ENCODE data around the gene FLYWCH1. TPM values are rescaled to one million over a fixed set of nuclear protein-coding genes. Genes with fewer than 3 reads are reported as not detected.

Gene FLYWCH1
- total and polyA plus RNA-seq, 9 of the 15 experiments (the other 6 are each of a cell fraction or from before 2014, with no cell fraction given) = 0.18 to 33.6 (median 11.3) TPM

DNA sequence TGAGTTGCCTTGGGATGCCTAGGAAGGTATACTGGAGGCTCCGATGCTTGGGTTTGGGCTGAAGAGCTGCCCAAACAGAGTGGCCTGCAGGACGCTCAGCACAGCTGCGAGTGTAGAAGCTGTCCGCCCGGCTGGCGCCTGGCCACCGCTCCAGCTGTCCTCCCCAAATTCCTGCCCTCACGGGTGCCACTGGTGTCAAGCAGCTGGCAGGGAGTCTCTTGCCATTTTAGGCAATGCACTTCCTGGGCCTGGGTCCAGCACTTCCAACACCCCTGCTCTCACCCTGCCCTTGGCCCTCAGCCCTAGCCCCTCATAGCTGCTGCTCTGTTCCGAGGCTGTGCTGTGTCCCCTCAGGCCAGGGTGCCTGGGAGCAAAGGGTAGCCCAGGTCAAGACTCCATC lies 73.7 kb downstream of the FLYWCH1 start:
- no peaks in the 10 kb centered on the region for H3K27me3 ChIP-seq (ENCODE audit: control insufficient read depth in 2 of 2, insufficient read depth in 2 of 2, low read length in 2 of 2)
- BruUV-seq (replicated peaks) = no TSS peak
- CTCF ChIA-PET (ENCODE audit: low intra/inter-chr PET ratio) = no interaction called here
- no peaks in the 10 kb centered on the region for H3K9me1 ChIP-seq (ENCODE audit: control insufficient read depth, insufficient read depth, low read length)
- ATAC-seq (no peak), DNase-seq (ENCODE audit: extremely low read depth in 1 of 4, low spot score in 3 of 4) (no peak), FAIRE-seq (no peak)
- TF ChIP-seq DMBX1 (CRISPR knock-in tag; IDR thresholded peaks at IDR 0.05; ENCODE audit: borderline replicate concordance) = no peak
- TF ChIP-seq RBFOX2 (IDR thresholded peaks at IDR 0.05; ENCODE audit: low read depth, low read length) = no peak
- no peak for TF ChIP-seq TBL1XR1 (IDR thresholded peaks at IDR 0.05; ENCODE audit: low read length in 2 of 2)
- TF ChIP-seq HMG20B (CRISPR knock-in tag; IDR thresholded peaks at IDR 0.05) = no peak
- no peak for TF ChIP-seq BRD4 (IDR thresholded peaks at IDR 0.05)
- no peaks in the 10 kb centered on the region for H3K36me3 ChIP-seq (ENCODE audit: control insufficient read depth, insufficient read depth, low read length)
- H3K9me3 ChIP-seq (replicated peaks; ENCODE audit: control insufficient read depth, insufficient read depth, low read depth, low read length) = no peaks in the 10 kb centered on the region
- in situ Hi-C loops (cut with MboI) (no loop called here), intact Hi-C loops (cut with micrococcal nuclease) (no loop called here)
- POLR2A ChIA-PET = interaction anchor here (1.0 to 1.2 kb wide), 2 partner anchors 15 to 140 kb away, joined by 3 to 5 read pairs; no protein-coding TSS in a partner anchor
- no peak overlapping the region for H2AFZ ChIP-seq (ENCODE audit: low read depth, low read length)
- peak overlapping the region in 1 of 2 experiments; percentile 23; a peak in 2 of 4 replicates for H3K9ac ChIP-seq (ENCODE audit: insufficient read depth in 1 of 2, low read depth in 2 of 2, low read length in 2 of 2)
- H4K20me1 ChIP-seq (replicated peaks; ENCODE audit: control insufficient read depth, insufficient read depth, low read length) = no peaks in the 10 kb centered on the region
- no peak overlapping the region for H3K27ac ChIP-seq (ENCODE audit: extremely low read depth, low read depth, low read length)
- H3K79me2 ChIP-seq (ENCODE audit: control insufficient read depth, insufficient read depth, low read length) = peaks cover 7% of the 10 kb centered on the region
- H3K4me1 ChIP-seq (replicated peaks in 1 of 2; ENCODE audit: control insufficient read depth in 2 of 2, insufficient read depth in 2 of 2, low read length in 2 of 2) = peaks cover 19 to 71% of the 10 kb centered on the region in 2 experiments
- H3K4me2 ChIP-seq (ENCODE audit: insufficient read depth, low read length) = no peak overlapping the region
- WGBS (ENCODE audit: insufficient coverage, low coverage, missing lambda C conversion rate) = 84% methylated on average over 8 of the region's 9 CpGs
- no peak overlapping the region for H3K4me3 ChIP-seq

DNA sequence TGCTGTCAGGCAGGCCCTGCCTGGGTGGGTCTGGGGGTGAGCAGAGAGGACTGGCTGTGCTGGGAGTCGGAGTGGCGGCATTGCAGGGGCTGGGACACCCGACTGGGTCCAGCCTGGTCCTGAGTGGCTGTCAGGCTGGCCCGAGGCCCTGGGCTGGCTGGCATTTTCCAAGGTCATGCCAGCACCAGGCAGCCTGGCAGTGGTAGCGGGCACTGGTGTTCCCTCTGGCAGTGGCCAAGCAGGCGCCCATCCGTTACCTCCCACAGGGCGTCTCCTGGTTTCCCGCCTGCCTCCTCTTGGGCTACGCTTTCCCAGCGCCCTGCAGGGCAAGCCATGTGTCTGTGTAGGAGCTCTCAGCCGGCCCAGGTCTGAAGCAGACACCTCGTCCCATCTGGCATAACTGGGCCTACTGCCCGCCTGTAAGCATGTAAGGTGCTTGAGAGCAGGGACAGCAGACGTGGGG lies 74.2 kb downstream of the FLYWCH1 start:
- WGBS (ENCODE audit: insufficient coverage, low coverage, missing lambda C conversion rate) = 65% methylated on average over 15 of the region's 15 CpGs
- 0 out of 2 replicates have a peak, but pooled peaks have one; percentile 51 for TF ChIP-seq ZKSCAN1 (IDR thresholded peaks at IDR 0.05; ENCODE audit: low read depth, low read length)
- TF ChIP-seq CC2D1A (IDR thresholded peaks at IDR 0.05) = no peak
- POLR2A ChIA-PET = interaction anchor here (1.0 kb wide), 1 partner anchor 14 kb away, joined by 3 read pairs; no protein-coding TSS in a partner anchor

More for the DNA sequence above, 74.2 kb downstream of the FLYWCH1 start:
- ATAC-seq (no peak), FAIRE-seq (no peak), DNase-seq (ENCODE audit: extremely low read depth in 1 of 4, low spot score in 3 of 4) (no peak)
- in situ Hi-C loops (cut with MboI) (no loop called here), intact Hi-C loops (cut with micrococcal nuclease) (no loop called here)
- H2AFZ ChIP-seq (ENCODE audit: low read depth, low read length) = no peak overlapping the region
- peaks cover 2% of the 10 kb centered on the region; the same call in 2 of the 3 replicates for H3K79me2 ChIP-seq (ENCODE audit: control insufficient read depth, insufficient read depth, low read length)
- no peaks in the 10 kb centered on the region for H3K36me3 ChIP-seq (ENCODE audit: control insufficient read depth, insufficient read depth, low read length)
- CTCF ChIA-PET (ENCODE audit: low intra/inter-chr PET ratio) = no interaction called here
- no peak overlapping the region for H3K4me2 ChIP-seq (ENCODE audit: insufficient read depth, low read length)
- no peak overlapping the region for H3K27ac ChIP-seq (ENCODE audit: extremely low read depth, low read depth, low read length)
- H3K27me3 ChIP-seq (ENCODE audit: control insufficient read depth in 2 of 2, insufficient read depth in 2 of 2, low read length in 2 of 2) = no peaks in the 10 kb centered on the region
- peaks cover 19 to 71% of the 10 kb centered on the region in 2 experiments for H3K4me1 ChIP-seq (replicated peaks in 1 of 2; ENCODE audit: control insufficient read depth in 2 of 2, insufficient read depth in 2 of 2, low read length in 2 of 2)
- no TSS peak for BruUV-seq (replicated peaks)
- H3K4me3 ChIP-seq = no peak overlapping the region
- no peaks in the 10 kb centered on the region for H4K20me1 ChIP-seq (replicated peaks; ENCODE audit: control insufficient read depth, insufficient read depth, low read length)
- H3K9me3 ChIP-seq (replicated peaks; ENCODE audit: control insufficient read depth, insufficient read depth, low read depth, low read length) = no peaks in the 10 kb centered on the region
- H3K9me1 ChIP-seq (ENCODE audit: control insufficient read depth, insufficient read depth, low read length) = no peaks in the 10 kb centered on the region
- H3K9ac ChIP-seq (ENCODE audit: insufficient read depth in 1 of 2, low read depth in 2 of 2, low read length in 2 of 2) = peak overlapping the region in 1 of 2 experiments; percentile 23; a peak in 2 of 4 replicates

All from K562 (cell line).